ENCODE data around the gene TNFSF12.

- TF ChIP-seq POLR2A (IDR thresholded peaks at IDR 0.05; ENCODE audit: extremely low read depth, insufficient read length) (no peak), CTCF (IDR thresholded peaks at IDR 0.05; ENCODE audit: low read depth, low read length) (no peak), MYC (IDR thresholded peaks at IDR 0.05; ENCODE audit: low read depth, low read length) (no peak)
Observed at GRCh38 chr17:7588553-7589203, 39.8 kb downstream of the TNFSF12 start.

Data from NB4 (cell line).